Renal cortex interstitium (tissue), 11 donors: ENCODE measurements around the gene SLC5A11. TPM values are rescaled to one million over a fixed set of nuclear protein-coding genes. Genes with fewer than 3 reads are reported as not detected.
"Not testable (repeated sequence)": the region's sequence is repeated elsewhere in the genome, so short reads cannot be mapped to it uniquely, and the experiment has no call there.

Experiments used
- DNase-seq, 11 donors: peaks; one replicate each; pipeline ENCODE4 v3.0.0-alpha.2; 2013; ENCODE audit warnings: low read depth in 9 of 11, low spot score in 4 of 11; ENCODE audit errors: extremely low read depth in 1 of 11
- polyA plus RNA-seq, 3 donors: library from polyadenylated mRNA; unstranded; fragments of 120-200 nt; gene quantifications; one replicate each; pipeline ENCODE4 v1.2.1, GENCODE V29; 2013; ENCODE audit not compliant: insufficient read length in 3 of 3

SLC5A11 gene
- polyA plus RNA-seq, 3 donors: 4.8 to 6.6 (median 5.1) TPM

DNA sequence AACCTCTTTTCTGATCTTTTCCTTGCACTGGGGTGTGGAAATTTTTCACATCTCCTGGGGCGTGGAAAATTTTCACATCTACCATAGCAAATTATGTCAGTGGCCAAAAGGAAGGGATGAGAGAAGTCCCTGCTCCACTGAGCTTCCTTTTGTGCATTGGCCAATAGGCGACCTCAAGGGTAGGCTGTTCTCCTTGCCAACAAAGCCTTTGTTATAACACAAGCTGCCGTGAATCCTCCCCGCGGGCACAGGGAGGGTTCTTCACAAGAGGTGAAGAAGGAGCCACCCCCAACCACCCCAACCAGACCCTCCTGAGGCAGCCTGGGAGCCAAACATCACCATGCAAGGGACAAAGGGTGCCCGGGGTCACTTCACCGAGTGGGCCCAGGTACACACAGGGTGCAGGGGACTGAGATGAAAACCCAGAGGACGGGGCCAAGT lies 6.5 kb downstream of the SLC5A11 start:
- no peak for DNase-seq

- DNase-seq: no peak
Measured at GRCh38 chr16:24853169-24853824, 7.5 kb downstream of the SLC5A11 start.

GRCh38 chr16:24853830-24854229 lies 8.1 kb downstream of the SLC5A11 start:
- DNase-seq: no peak

DNA sequence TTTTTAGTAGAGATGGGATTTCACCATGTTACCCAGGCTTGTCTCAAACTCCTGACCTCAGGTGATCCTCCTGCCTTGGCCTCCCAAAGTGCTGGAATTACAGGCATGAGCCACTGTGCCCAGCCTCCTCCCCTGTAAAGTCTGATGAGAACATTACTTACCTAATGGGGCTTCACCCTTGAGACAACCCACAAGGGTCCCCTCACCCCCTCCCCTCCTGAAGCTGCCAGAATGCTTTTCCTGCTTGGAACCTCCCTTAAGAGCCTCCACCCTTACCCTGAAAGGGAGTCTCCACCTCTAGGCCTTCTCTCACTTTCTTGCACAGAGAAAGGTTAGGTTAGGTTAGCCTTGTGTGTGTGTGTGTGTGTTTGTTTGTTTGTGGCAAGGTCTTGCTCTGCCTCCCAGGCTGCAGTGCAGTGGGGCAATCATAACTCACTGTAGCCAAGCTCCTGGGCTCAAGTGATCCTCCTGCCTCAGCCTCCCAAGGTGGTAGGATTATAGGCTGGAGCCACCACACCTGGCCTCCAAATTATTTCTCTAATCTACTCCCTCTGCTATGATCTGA lies 8.9 kb downstream of the SLC5A11 start:
- no peak for DNase-seq

- DNase-seq: no peak
Measured at GRCh38 chr16:24855678-24856077, 9.9 kb downstream of the SLC5A11 start.

DNA sequence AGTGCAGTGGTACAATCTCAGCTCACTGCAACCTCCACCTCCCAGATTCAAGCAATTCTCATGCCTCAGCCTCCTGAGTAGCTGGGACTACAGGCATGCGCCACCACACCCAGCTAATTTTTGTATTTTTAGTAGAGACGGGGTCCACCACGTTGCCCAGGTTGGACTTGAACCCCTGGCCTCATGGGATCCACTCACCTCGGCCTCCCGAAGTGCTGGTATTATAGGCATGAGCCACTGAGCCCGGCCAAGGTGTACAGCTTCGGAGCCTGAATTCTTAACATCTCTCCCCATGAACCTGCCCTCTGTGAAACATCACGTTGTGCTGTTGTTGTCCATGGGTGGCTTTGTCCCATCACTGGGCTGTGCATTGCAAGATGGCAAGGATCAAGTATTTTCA lies 11.1 kb downstream of the SLC5A11 start:
- not testable (repeated sequence) for DNase-seq

- DNase-seq: peak in 10 of 11 donors; percentile 34 to 60 (median 50)
Measured at GRCh38 chr16:24858219-24859041, 12.7 kb downstream of the SLC5A11 start.

GRCh38 chr16:24861461-24861860 lies 15.7 kb downstream of the SLC5A11 start:
- DNase-seq: no peak

GRCh38 chr16:24863582-24864437 lies 18.0 kb downstream of the SLC5A11 start:
- no peak for DNase-seq

GRCh38 chr16:24869033-24869432 lies 23.3 kb downstream of the SLC5A11 start:
- DNase-seq: no peak

GRCh38 chr16:24871891-24872290 lies 26.1 kb downstream of the SLC5A11 start:
- DNase-seq: no peak

GRCh38 chr16:24873028-24873427 lies 27.3 kb downstream of the SLC5A11 start:
- no peak for DNase-seq

GRCh38 chr16:24875466-24875865 lies 29.7 kb downstream of the SLC5A11 start:
- no peak for DNase-seq

DNA sequence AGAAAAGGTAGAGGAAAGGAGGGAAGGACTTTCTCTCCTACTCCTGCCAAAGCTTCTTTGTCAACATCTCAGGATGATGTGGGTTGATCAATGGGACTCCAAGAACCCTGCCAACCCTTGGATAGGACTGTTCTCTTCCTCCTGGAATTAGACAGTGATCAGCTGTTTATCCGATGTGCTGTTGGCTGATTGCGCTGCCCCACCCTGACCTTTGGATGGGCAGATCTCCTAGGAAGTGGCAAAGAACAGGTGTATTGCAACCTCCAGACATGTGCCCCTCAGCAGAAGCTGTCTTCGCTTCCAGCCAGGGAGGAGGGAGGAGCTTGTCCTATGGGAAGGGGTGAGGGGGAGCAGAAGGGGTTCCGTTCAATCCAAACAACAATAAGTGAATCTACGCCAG lies 30.5 kb downstream of the SLC5A11 start:
- DNase-seq: no peak

- no peak for DNase-seq
Measured at GRCh38 chr16:24879684-24880083, 33.9 kb downstream of the SLC5A11 start.

DNA sequence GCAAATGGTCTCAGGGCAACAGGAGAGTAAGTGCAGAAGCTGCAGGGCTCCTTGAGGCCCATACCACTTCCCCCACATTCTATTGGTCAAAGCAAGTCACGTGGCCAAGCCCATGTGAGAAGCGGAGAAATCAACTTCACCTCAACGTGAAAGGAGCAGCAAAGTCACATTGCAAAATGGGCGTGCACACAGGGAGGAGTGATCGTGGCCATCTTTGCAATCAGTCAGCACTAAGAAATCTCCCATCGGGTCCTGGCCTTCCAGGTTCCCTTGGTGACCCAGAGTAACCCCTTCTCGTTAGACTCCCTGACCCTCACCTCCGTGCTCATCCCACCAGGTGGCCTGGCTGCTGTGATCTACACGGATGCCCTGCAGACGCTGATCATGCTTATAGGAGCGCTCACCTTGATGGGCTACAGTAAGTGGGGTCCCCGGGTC lies 38.0 kb downstream of the SLC5A11 start:
- no peak for DNase-seq

- no peak for DNase-seq
Measured at GRCh38 chr16:24887472-24887871, 41.7 kb downstream of the SLC5A11 start.

- no peak for DNase-seq
Measured at GRCh38 chr16:24890746-24891145, 45.0 kb downstream of the SLC5A11 start.

GRCh38 chr16:24896439-24896838 lies 50.7 kb downstream of the SLC5A11 start:
- no peak for DNase-seq
